GM12891 (cell line): ENCODE measurements around the gene RBPJ.

Experiments used
- DNase-seq: peaks from one replicate; pipeline ENCODE4 v3.0.0; 2011; ENCODE audit warnings: low spot score; ENCODE audit not compliant: insufficient read length
- FAIRE-seq: peaks from 2 replicates; lab custom pipeline; 2011; peaks lifted over from hg19 to GRCh38; lab: Jason Lieb, UNC
- PAX5 ChIP-seq: IDR thresholded peaks from 2 replicates; pipeline ENCODE4 v1.6.1; 2011; ENCODE audit warnings: low read length, moderate library complexity, mild to moderate bottlenecking; ENCODE audit not compliant: insufficient read depth, severe bottlenecking
- POLR2A ChIP-seq: IDR thresholded peaks from 2 replicates; pipeline ENCODE4 v1.6.1; 2011; ENCODE audit warnings: low read depth, low read length, control low read depth
- POLR2AphosphoS5 ChIP-seq: IDR thresholded peaks from 2 replicates; pipeline ENCODE4 v1.6.1; 2011; ENCODE audit warnings: low read depth, low read length, control low read depth
- POU2F2 ChIP-seq: IDR thresholded peaks from 2 replicates; pipeline ENCODE4 v1.6.1; 2011; ENCODE audit warnings: low read depth, mild to moderate bottlenecking, control low read depth, low read length, moderate library complexity
- SPI1 ChIP-seq: IDR thresholded peaks from 2 replicates; pipeline ENCODE4 v1.6.1; 2011; ENCODE audit warnings: low read depth, low read length, control low read depth
- TAF1 ChIP-seq: IDR thresholded peaks from 2 replicates; pipeline ENCODE4 v1.6.1; 2011; ENCODE audit warnings: low read depth, low read length, control low read depth

The RBPJ gene

GRCh38 chr4:26429910-26430309 lies 109.1 kb downstream of the RBPJ start:
- no peak for DNase-seq
- TF ChIP-seq SPI1 (no peak), POLR2A (no peak), POLR2AphosphoS5 (no peak), PAX5 (no peak), TAF1 (no peak), POU2F2 (no peak)
- no peak for FAIRE-seq

GRCh38 chr4:26431461-26432180 lies 110.8 kb downstream of the RBPJ start:
- DNase-seq = no peak
- TF ChIP-seq POLR2A (no peak), POLR2AphosphoS5 (no peak), POU2F2 (no peak), PAX5 (no peak), TAF1 (no peak), SPI1 (no peak)
- FAIRE-seq = no peak

GRCh38 chr4:26432419-26432818 lies 111.6 kb downstream of the RBPJ start:
- FAIRE-seq (no peak), DNase-seq (no peak)
- no peak for TF ChIP-seq TAF1
- no peak for TF ChIP-seq POU2F2
- TF ChIP-seq POLR2AphosphoS5 = no peak
- TF ChIP-seq POLR2A = no peak
- no peak for TF ChIP-seq SPI1
- no peak for TF ChIP-seq PAX5

- no peak for DNase-seq
- FAIRE-seq = no peak
- no peak for TF ChIP-seq PAX5
- no peak for TF ChIP-seq TAF1
- TF ChIP-seq POLR2A = no peak
- no peak for TF ChIP-seq POLR2AphosphoS5
- no peak for TF ChIP-seq SPI1
- TF ChIP-seq POU2F2 = no peak
These were observed 112.7 kb downstream of the RBPJ start for GRCh38 chr4:26433556-26433955.

- TF ChIP-seq POLR2A (no peak), PAX5 (no peak), TAF1 (no peak), POU2F2 (no peak), POLR2AphosphoS5 (no peak), SPI1 (no peak)
- DNase-seq (no peak), FAIRE-seq (no peak)
These were observed 113.3 kb downstream of the RBPJ start for GRCh38 chr4:26434030-26434639.

- FAIRE-seq = no peak
- TF ChIP-seq SPI1 (no peak), POLR2AphosphoS5 (no peak), POU2F2 (no peak), POLR2A (no peak), PAX5 (no peak), TAF1 (no peak)
- DNase-seq = no peak
These were observed 120.3 kb downstream of the RBPJ start for GRCh38 chr4:26441102-26441501.

GRCh38 chr4:26441771-26442170 lies 121.0 kb downstream of the RBPJ start:
- TF ChIP-seq PAX5 (no peak), SPI1 (no peak), POLR2A (no peak), TAF1 (no peak), POU2F2 (no peak), POLR2AphosphoS5 (no peak)
- FAIRE-seq = no peak
- no peak for DNase-seq

- DNase-seq = no peak
- TF ChIP-seq TAF1 = no peak
- TF ChIP-seq POU2F2 = no peak
- TF ChIP-seq SPI1 = peak; percentile 49; the same call in 1 of the 2 replicates
- no peak for TF ChIP-seq PAX5
- no peak for FAIRE-seq
These were observed 126.6 kb downstream of the RBPJ start for GRCh38 chr4:26447378-26447777.

- FAIRE-seq = no peak
- no peak for DNase-seq
- no peak for TF ChIP-seq PAX5
These were observed 129.6 kb downstream of the RBPJ start for GRCh38 chr4:26450418-26450817.

- DNase-seq (no peak), FAIRE-seq (no peak)
- no peak for TF ChIP-seq SPI1
- no peak for TF ChIP-seq TAF1
- no peak for TF ChIP-seq PAX5
- TF ChIP-seq POLR2A = no peak
- TF ChIP-seq POU2F2 = no peak
- TF ChIP-seq POLR2AphosphoS5 = no peak
These were observed 130.8 kb downstream of the RBPJ start for GRCh38 chr4:26451597-26451996.
